Naive B cell (primary cell): Measurements from ENCODE around the gene CFAP119. TPM values are rescaled to one million over a fixed set of nuclear protein-coding genes. Genes with fewer than 3 reads are reported as not detected.
A peak's percentile ranks its signal among the peaks of the same experiment; 100 is the strongest.

ENCODE experiments used
- ATAC-seq, 2 donors: fragments of 150-1000 bp; cut with Tn5 transposase; 2 replicates each; pipeline ENCODE4 v1.10.0; 2021; ENCODE audit warnings: low read depth in 2 of 2, mild to moderate bottlenecking in 2 of 2, moderate library complexity in 2 of 2
- DNase-seq: peaks from one replicate; pipeline ENCODE4 v3.0.0; 2022
- H3K27ac Mint-ChIP-seq, 6 donors: one replicate each; pipeline ENCODE4 v1.8.0; 2020 to 2022; ENCODE audit warnings: mild to moderate bottlenecking in 6 of 6, mixed read lengths in 6 of 6, moderate library complexity in 5 of 6, inconsistent platforms in 2 of 6
- H3K27me3 Mint-ChIP-seq, 3 donors: one replicate each; pipeline ENCODE4 v1.8.0; 2021 to 2022; ENCODE audit warnings: mixed read lengths in 3 of 3, mild to moderate bottlenecking in 1 of 3
- H3K36me3 Mint-ChIP-seq, 2 donors: one replicate each; pipeline ENCODE4 v1.8.0; 2020 to 2022; ENCODE audit warnings: mixed read lengths in 2 of 2, inconsistent platforms in 1 of 2, mild to moderate bottlenecking in 1 of 2
- H3K4me1 Mint-ChIP-seq, 3 donors: one replicate each; pipeline ENCODE4 v1.8.0; 2020 to 2022; ENCODE audit warnings: mixed read lengths in 3 of 3, inconsistent platforms in 1 of 3, mild to moderate bottlenecking in 1 of 3, moderate library complexity in 1 of 3
- H3K4me3 Mint-ChIP-seq, 8 donors: one replicate each; pipeline ENCODE4 v1.8.0; 2020 to 2022; ENCODE audit warnings: mild to moderate bottlenecking in 8 of 8, mixed read lengths in 8 of 8, moderate library complexity in 8 of 8, inconsistent platforms in 2 of 8
- H3K9me3 Mint-ChIP-seq, 7 donors: one replicate each; pipeline ENCODE4 v1.8.0; 2020 to 2022; ENCODE audit warnings: mixed read lengths in 7 of 7, mild to moderate bottlenecking in 5 of 7, inconsistent platforms in 2 of 7, moderate library complexity in 1 of 7
- polyA plus RNA-seq, 6 donors: library from polyadenylated mRNA; unstranded; fragments of 300-500 nt; fragmentation: Illumina TruSeq; gene quantifications; one replicate each; pipeline ENCODE4 v1.2.3, GENCODE V29; 2021; ENCODE audit warnings: low read depth in 6 of 6

The CFAP119 gene
- polyA plus RNA-seq, 6 donors from 2014 or later = 0.16 to 0.88 (median 0.62) TPM

DNA sequence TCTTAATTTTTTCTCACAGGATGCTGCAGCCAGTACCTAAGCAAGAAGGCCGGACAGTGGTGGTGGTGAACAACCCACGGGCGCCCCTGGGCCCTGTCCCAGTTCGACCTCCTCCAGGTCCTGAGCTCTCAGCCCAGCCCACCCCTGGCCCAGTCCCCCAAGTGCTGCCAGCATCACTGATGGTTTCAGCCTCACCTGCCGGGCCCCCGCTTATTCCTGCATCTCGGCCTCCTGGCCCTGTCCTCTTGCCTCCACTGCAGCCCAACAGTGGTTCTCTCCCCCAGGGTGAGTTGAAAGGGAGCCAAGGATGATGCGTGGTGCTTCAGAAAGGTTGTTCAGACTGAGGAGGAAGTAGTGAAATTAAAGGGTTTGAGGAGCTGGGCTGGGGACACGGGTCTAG is 41.2 kb downstream of the CFAP119 start:
- H3K9me3 Mint-ChIP-seq = no peaks in the 10 kb centered on the region
- H3K36me3 Mint-ChIP-seq = peaks cover 25 to 53% of the 10 kb centered on the region in 2 donors
- ATAC-seq = no peak
- no peak overlapping the region for H3K27ac Mint-ChIP-seq
- no peaks in the 10 kb centered on the region for H3K27me3 Mint-ChIP-seq
- H3K4me3 Mint-ChIP-seq = no peak overlapping the region
- no peak for DNase-seq
- H3K4me1 Mint-ChIP-seq = peaks cover 20 to 29% (median 28%) of the 10 kb centered on the region in 3 donors

DNA sequence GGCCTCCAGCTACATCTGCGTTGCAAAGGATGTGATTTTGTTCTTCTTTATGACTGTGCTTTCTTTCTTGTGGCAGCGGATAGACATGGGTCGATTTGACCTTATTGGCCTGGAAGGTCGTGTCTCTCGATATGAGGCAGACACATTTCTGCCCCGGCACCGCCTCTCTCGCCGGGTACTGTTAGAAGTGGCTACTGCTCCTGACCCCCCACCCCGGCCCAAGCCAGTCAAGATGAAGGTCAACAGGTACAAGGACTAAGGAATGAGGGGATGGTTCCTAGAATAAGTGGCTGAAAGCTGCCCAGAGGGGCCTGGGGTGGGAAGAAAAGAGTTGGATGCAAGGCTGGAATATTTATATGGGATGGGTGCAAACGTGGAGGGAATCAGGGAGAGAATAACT is 41.8 kb downstream of the CFAP119 start:
- Mint-ChIP-seq H3K27me3 (no peaks in the 10 kb centered on the region), H3K36me3 (peaks cover 29 to 59% of the 10 kb centered on the region in 2 donors), H3K4me1 (peaks cover 24 to 28% (median 27%) of the 10 kb centered on the region in 3 donors), H3K4me3 (no peak overlapping the region), H3K27ac (peak overlapping the region in 1 of 6 donors; percentile 85), H3K9me3 (peaks cover 0 to 2% (median 0%) of the 10 kb centered on the region in 7 donors)
- ATAC-seq (no peak), DNase-seq (no peak)

DNA sequence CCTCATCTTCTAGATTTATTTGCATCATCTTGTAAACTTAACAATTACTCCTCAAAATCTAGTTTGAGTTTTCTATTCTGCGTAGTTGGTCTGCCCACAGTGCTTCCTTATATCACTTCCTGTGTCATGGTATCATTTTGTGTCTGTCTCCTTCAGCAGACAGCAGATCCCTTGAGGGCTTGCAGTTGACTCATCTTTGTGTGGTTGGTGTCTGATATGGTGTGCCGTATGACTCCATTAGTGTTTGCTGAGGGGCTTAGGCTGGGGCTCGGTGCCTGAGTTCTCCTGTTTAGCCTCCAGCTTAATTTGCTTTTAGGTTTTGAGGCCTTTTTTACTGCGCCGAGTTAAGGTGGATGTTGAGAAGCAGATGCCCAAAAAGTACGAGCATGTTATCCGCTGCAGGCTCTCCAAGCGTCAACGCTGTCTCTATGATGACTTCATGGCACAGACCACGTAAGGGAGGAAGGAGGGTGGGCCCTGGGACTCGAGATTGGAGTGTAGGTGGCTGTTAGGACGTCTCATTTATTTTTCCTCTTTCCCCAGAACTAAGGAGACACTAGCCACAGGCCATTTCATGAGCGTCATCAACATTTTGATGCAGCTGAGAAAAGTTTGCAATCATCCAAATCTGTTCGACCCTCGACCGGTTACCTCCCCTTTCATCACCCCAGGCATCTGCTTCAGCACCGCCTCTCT is 46.0 kb downstream of the CFAP119 start:
- H3K36me3 Mint-ChIP-seq = peaks cover 43 to 51% of the 10 kb centered on the region in 2 donors
- no peaks in the 10 kb centered on the region for H3K27me3 Mint-ChIP-seq
- no peak for DNase-seq
- peak overlapping the region in 3 of 8 donors; percentile 1 to 10 (median 5) for H3K4me3 Mint-ChIP-seq
- peak overlapping the region; percentile 48 to 88 (median 82) for H3K27ac Mint-ChIP-seq
- H3K4me1 Mint-ChIP-seq = peaks cover 14 to 23% (median 15%) of the 10 kb centered on the region in 3 donors
- peak; percentile 89 to 97 for ATAC-seq
- H3K9me3 Mint-ChIP-seq = peaks cover 0 to 2% (median 0%) of the 10 kb centered on the region in 7 donors

DNA sequence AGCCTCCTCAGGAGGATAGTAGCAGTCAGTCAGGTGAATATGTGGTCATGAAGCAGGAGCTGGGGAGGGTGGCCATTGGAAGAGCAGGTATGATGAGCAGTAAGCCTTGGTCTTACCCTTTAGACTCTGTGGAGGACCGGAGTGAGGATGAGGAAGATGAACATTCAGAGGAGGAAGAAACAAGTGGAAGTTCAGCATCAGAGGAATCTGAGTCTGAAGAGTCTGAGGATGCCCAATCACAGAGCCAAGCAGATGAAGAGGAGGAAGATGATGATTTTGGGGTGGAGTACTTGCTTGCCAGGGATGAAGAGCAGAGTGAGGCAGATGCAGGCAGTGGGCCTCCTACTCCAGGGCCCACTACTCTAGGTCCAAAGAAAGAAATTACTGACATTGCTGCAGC is 50.1 kb downstream of the CFAP119 start:
- Mint-ChIP-seq H3K4me1 (peaks cover 14 to 29% (median 15%) of the 10 kb centered on the region in 3 donors), H3K27ac (peak overlapping the region in 2 of 6 donors; percentile 18 to 86), H3K9me3 (peaks cover 0 to 2% (median 0%) of the 10 kb centered on the region in 7 donors), H3K27me3 (no peaks in the 10 kb centered on the region), H3K36me3 (peaks cover 50 to 72% of the 10 kb centered on the region in 2 donors), H3K4me3 (peak overlapping the region in 1 of 8 donors; percentile 41)
- no peak for ATAC-seq
- no peak for DNase-seq

DNA sequence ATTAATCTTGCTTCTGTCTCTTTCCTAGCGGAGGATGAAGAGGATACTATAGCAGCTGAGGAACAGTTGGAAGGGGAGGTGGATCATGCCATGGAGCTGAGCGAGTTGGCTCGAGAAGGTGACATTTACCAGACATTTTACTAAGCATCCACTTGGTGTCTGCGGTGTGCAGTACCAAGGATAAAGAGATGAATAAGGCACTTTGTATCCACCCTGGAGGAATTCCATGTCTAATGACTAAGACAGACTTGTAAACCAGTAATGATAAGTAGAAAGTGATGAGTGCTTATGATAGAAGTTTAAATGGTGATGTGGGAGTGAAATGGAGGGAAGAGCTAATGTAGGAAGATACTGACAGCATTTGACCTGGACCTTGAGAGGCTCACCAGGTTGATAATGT is 50.9 kb downstream of the CFAP119 start:
- ATAC-seq (no peak), DNase-seq (no peak)
- H3K36me3 Mint-ChIP-seq = peaks cover 47 to 65% of the 10 kb centered on the region in 2 donors
- H3K4me3 Mint-ChIP-seq = no peak overlapping the region
- peaks cover 10 to 24% (median 13%) of the 10 kb centered on the region in 3 donors for H3K4me1 Mint-ChIP-seq
- peaks cover 0 to 2% (median 0%) of the 10 kb centered on the region in 7 donors for H3K9me3 Mint-ChIP-seq
- no peaks in the 10 kb centered on the region for H3K27me3 Mint-ChIP-seq
- H3K27ac Mint-ChIP-seq = peak overlapping the region in 5 of 6 donors; percentile 17 to 38 (median 22)

Other genes with a start within 250 kb of the CFAP119 start
- 10 to 100 TPM in 1 of 6 donors, 1 to 10 TPM in 4, under 1 TPM in 1; 0.40 to 10.1 (median 6.3) TPM for gene ZNF768, start 235.5 kb downstream of the CFAP119 start, polyA plus RNA-seq
- gene ZNF747, start 227.2 kb downstream of the CFAP119 start, polyA plus RNA-seq = 10 to 100 TPM; 12.0 to 18.3 (median 15.1) TPM
- 1 to 10 TPM in 5 of 6 donors, not detected in 1; 2.3 to 6.8 (median 4.7) TPM for gene ZNF764, start 203.7 kb downstream of the CFAP119 start, polyA plus RNA-seq
- 10 to 100 TPM; 28.0 to 41.5 (median 36.1) TPM for gene ZNF688, start 190.3 kb downstream of the CFAP119 start, polyA plus RNA-seq
- 1 to 10 TPM; 1.4 to 4.4 (median 2.9) TPM for gene ZNF785, start 176.4 kb downstream of the CFAP119 start, polyA plus RNA-seq
- 10 to 100 TPM in 4 of 6 donors, 1 to 10 TPM in 2; 6.1 to 12.8 (median 10.5) TPM for gene ZNF689, start 151.7 kb downstream of the CFAP119 start, polyA plus RNA-seq
- gene PRR14, start 111.1 kb downstream of the CFAP119 start, polyA plus RNA-seq = 10 to 100 TPM; 11.6 to 40.9 (median 17.8) TPM
- 1 to 10 TPM in 5 of 6 donors, under 1 TPM in 1; 0.88 to 9.0 (median 4.2) TPM for gene FBRS, start 103.6 kb downstream of the CFAP119 start, polyA plus RNA-seq
- gene SRCAP, start 62.9 kb downstream of the CFAP119 start, polyA plus RNA-seq = 10 to 100 TPM in 5 of 6 donors, not detected in 1; 11.9 to 41.5 (median 14.8) TPM
- gene PHKG2, start 13.6 kb downstream of the CFAP119 start, polyA plus RNA-seq = 10 to 100 TPM; 24.7 to 43.9 (median 29.8) TPM
- 10 to 100 TPM; 15.0 to 51.6 (median 28.8) TPM for gene RNF40, start 260 bp upstream of the CFAP119 start, polyA plus RNA-seq
- gene ZNF629, start 25.1 kb upstream of the CFAP119 start, polyA plus RNA-seq = 1 to 10 TPM in 1 of 6 donors, under 1 TPM in 4, not detected in 1; 0.23 to 1.4 (median 0.45) TPM
- gene BCL7C, start 132.0 kb upstream of the CFAP119 start, polyA plus RNA-seq = 10 to 100 TPM; 29.4 to 40.3 (median 33.1) TPM
- gene CTF1, start 134.6 kb upstream of the CFAP119 start, polyA plus RNA-seq = under 1 TPM in 3 of 6 donors, not detected in 3; 0.40 to 0.67 (median 0.47) TPM
- under 1 TPM in 4 of 6 donors, not detected in 2; 0.21 to 0.48 (median 0.27) TPM for gene FBXL19, start 161.5 kb upstream of the CFAP119 start, polyA plus RNA-seq
- 10 to 100 TPM; 65.8 to 83.4 (median 78.3) TPM for gene ORAI3, start 187.0 kb upstream of the CFAP119 start, polyA plus RNA-seq
- 1 to 10 TPM in 2 of 6 donors, under 1 TPM in 3, not detected in 1; 0.69 to 2.8 (median 0.85) TPM for gene SETD1A, start 195.7 kb upstream of the CFAP119 start, polyA plus RNA-seq
- not detected for gene HSD3B7, start 223.1 kb upstream of the CFAP119 start, polyA plus RNA-seq
- not detected for gene STX1B, start 248.6 kb upstream of the CFAP119 start, polyA plus RNA-seq